GM18907 (cell line): Measurements from ENCODE around the gene FOXD3.
"Not testable (repeated sequence)": the region's sequence is repeated elsewhere in the genome, so short reads cannot be mapped to it uniquely, and the experiment has no call there.

Experiments
- ATAC-seq: cut with Tn5 transposase; IDR thresholded peaks from one replicate; pipeline ENCODE4 v1.9.1; 2021; ENCODE audit warnings: mild to moderate bottlenecking, moderate library complexity; ENCODE audit not compliant: unreplicated experiment

FOXD3 gene

GRCh38 chr1:63356234-63356633 is 33.9 kb downstream of the FOXD3 start:
- not testable (repeated sequence) for ATAC-seq

DNA sequence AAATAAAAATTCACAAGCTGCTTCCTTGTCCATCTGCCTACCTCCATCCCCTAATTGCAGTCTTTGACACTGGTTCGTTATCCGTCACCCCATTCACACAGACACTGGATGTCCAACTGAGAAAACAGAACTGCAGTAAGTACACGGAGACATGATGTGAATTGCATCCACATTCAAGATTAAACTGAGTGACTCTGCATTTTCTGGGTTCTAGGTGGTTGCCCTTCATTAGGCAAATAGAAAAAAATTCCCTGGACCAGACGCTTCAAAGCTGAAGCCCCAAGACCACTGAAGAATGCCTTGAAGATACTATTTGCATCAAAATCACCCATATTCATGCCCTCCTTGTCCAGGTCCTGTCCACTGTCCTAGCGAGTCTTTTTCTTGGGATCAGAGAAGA is 37.2 kb downstream of the FOXD3 start:
- no peak for ATAC-seq

DNA sequence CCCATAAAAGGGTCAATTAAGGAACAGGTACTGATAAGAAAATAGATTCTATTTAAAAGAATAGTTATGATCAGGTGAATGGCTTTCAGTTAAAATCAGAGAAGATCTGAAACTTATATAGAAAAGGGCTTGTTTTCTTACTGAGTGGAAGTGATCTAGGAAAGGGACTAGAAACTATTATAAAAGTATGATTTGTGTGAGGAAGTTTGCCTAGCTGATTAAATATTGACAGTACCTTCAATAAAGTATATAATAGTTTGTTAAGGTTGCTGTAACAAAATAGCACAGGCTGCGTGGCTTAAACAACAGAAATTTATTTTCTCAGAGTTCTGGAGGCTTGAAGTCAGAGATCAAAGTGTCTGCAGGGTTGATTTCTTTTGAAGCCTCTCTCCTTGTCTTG is 39.7 kb downstream of the FOXD3 start:
- ATAC-seq, result no peak

DNA sequence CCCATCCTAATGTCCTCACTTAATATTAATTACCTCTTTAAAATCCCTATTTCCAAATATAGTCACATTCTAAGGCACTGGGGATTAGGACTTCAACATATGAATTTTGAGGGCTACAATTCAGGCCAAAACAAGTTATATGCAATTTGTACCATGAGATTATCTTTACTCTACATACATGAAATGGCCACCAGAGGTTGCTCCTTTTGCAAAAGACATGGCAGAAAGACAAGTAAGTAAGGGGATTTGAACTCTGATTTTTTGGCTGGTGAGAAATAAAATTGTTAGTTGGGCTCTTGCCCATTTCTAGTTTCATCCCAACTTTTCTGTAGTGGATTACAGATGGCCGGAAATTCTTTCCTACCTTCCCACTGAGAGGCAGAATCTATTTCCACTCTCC is 40.2 kb downstream of the FOXD3 start:
- no peak for ATAC-seq

GRCh38 chr1:63363014-63363413 is 40.6 kb downstream of the FOXD3 start:
- no peak for ATAC-seq

DNA sequence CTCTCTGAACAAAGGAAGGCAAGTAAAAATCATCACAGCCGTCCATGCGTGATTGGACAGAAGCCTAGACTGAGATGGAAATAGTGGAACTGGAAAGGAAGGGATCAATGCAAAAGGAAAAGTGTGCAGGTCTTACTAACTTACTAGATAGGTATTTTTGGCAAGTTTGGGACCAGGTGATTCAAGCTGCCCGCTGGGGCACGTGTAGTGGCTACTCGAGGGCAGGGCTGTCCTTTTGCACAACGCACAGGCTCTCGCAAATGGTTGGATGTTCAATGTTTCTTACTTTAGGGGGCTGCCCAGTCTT is 44.5 kb downstream of the FOXD3 start:
- ATAC-seq, result no peak

DNA sequence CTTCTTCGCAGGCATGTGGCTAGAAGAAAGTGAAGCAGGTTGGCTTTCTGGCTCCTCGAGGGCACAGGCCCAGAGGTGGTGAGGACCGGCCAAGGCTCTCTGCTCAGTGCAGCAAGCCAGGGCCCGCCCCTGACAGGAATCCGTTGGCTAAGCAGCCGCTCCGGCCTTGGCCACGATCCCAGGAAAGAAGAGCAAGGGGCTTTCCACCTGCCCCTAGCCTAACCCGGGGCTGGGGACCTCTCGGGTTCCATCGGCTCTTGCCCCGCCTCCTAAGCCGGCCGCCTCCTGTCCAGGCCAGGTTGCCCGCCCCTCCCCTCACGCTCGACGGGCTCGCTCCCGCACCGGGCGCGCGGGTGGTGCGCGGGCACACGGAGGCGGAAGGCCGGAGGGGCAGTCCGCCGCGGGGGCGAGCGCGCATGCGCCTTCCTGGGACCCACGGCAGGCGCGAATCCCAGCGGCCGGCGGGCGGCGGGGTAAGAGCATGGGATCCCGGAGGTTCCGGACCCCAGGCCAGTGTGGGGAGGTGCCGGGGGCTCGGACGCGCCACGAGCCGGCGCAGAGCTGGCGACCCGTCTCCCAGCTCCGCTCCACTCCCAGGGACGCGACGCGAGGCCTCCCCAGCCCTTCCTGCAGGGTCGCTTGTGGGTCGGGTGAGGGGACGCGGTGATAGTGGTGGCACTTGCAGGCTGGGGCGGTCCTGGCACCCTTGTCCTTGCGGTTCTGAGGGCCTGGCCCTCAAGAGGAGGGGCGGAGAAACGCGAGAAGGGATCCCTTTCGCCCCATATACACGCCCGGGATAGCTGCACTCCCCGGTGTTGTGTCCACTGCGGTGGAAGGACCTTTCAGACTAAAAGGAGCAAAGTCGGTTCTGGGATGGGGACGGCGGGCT is 45.1 kb downstream of the FOXD3 start, which contains the start of gene ALG6:
TSS of gene ALG6 (plus strand) at position 413 of the 889 bp plus-strand sequence. CDS start 3,351 bp downstream, outside the sequence.
- ATAC-seq, result peak; percentile 95

GRCh38 chr1:63368131-63368530 is 45.8 kb downstream of the FOXD3 start:
- peak; percentile 13 for ATAC-seq
